ENCODE measurements around the gene TSPAN31.

Gene TSPAN31

GRCh38 chr12:57735198-57735855 is 9.5 kb upstream of the TSPAN31 start:
- DNase-seq (ENCODE audit: low read depth in 2 of 2, low spot score in 1 of 2): no peak

- no peak for DNase-seq (ENCODE audit: low read depth in 2 of 2, low spot score in 1 of 2)
Observed at GRCh38 chr12:57735952-57736740, 8.7 kb upstream of the TSPAN31 start.

DNA sequence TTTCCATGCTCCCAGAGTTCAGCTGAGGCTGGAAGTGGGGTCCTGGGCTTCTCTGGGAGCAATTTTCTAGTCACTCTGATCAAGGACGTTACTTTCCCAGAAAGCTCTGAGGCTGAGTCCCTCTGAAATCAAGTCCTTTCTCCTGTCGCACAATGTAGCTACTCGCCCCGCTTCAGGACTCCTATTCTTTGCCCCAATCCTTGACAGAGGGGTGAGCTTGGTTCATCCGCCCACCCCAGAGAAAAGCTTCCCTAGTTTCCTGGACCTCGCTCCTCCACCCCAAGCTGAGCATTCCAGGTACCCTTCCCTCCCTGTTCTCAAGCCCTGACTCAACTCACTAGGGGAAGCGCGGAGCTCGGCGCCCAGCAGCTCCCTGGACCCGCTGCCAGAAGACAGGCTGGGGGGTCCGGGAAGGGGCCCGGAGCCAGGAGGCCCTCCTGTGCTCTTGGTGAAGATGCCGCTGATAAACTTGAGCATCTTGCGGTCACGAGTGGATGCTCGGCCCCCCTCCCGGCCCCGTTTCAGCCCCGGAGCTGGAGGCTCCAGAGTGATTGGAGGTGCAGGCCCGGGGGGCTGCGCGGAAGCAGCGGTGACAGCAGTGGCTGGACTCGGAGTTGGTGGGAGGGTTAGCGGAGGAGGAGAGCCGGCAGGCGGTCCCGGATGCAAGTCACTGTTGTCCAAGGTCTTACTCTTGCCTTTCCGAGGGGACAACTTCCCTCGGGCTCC is 7.9 kb upstream of the TSPAN31 start:
- DNase-seq (ENCODE audit: low read depth in 2 of 2, low spot score in 1 of 2): no peak

GRCh38 chr12:57737467-57738460 is 7.1 kb upstream of the TSPAN31 start:
- no peak for DNase-seq (ENCODE audit: low read depth in 2 of 2, low spot score in 1 of 2)

- DNase-seq (ENCODE audit: low read depth in 2 of 2, low spot score in 1 of 2): no peak
Observed at GRCh38 chr12:57738661-57739237, 6.1 kb upstream of the TSPAN31 start, which contains the start of gene AGAP2. TSS of gene AGAP2 (minus strand) at chr12:57738742. CDS start at chr12:57738246, 496 bp downstream.

DNA sequence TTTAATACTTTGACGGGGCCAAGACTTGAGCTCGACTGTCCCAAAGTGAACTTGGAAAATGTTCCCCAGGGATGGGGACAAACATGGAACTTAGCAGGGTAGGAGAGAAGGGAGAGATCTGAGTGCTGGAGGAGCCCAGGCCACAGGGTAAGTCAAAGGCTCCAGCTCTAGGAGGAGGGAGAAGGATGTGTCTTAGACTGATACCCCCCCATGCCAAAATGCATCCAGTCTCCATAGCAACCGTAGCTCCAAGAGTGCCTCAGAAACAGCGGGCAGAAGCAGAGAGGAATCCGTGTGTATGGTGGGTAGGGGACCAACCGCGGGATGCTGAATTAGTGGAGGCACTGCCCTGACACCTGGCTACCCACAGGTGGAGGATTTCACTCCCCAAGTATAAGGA is 5.5 kb upstream of the TSPAN31 start:
- no peak for DNase-seq (ENCODE audit: low read depth in 2 of 2, low spot score in 1 of 2)

GRCh38 chr12:57739914-57740538 is 4.8 kb upstream of the TSPAN31 start:
- no peak for DNase-seq (ENCODE audit: low read depth in 2 of 2, low spot score in 1 of 2)

- peak; percentile 42 to 63 for DNase-seq (ENCODE audit: low read depth in 2 of 2, low spot score in 1 of 2)
Observed at GRCh38 chr12:57740656-57741412, 4.0 kb upstream of the TSPAN31 start.

DNA sequence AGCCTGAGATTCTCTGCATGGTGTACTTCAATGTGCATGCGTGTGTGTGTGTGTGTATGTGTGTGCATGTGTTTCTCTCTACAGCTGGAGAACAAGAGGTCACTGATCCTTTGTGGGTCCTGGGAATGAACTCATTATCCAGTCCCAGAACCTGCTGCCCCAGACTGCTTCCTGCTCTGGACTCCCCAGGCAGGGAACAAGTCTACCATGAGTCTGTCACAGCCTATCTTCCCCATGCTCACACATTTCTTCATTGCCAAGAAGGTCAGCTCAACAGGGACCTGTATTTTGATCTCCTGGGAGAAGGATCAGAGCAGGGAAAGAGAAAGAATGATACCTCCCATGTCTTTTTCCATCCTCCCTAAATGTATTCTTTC is 3.4 kb upstream of the TSPAN31 start:
- DNase-seq (ENCODE audit: low read depth in 2 of 2, low spot score in 1 of 2): no peak

GRCh38 chr12:57741844-57742738 is 2.7 kb upstream of the TSPAN31 start:
- peak; percentile 58 to 68 for DNase-seq (ENCODE audit: low read depth in 2 of 2, low spot score in 1 of 2)

- DNase-seq (ENCODE audit: low read depth in 2 of 2, low spot score in 1 of 2): no peak
Observed at GRCh38 chr12:57743769-57744168, 1.1 kb upstream of the TSPAN31 start.

- DNase-seq (ENCODE audit: low read depth in 2 of 2, low spot score in 1 of 2): peak in 1 of 2 donors; percentile 56
Observed at GRCh38 chr12:57744194-57744776, 554 bp upstream of the TSPAN31 start.

GRCh38 chr12:57745485-57745881 is 644 bp downstream of the TSPAN31 start:
- DNase-seq (ENCODE audit: low read depth in 2 of 2, low spot score in 1 of 2): no peak

DNA sequence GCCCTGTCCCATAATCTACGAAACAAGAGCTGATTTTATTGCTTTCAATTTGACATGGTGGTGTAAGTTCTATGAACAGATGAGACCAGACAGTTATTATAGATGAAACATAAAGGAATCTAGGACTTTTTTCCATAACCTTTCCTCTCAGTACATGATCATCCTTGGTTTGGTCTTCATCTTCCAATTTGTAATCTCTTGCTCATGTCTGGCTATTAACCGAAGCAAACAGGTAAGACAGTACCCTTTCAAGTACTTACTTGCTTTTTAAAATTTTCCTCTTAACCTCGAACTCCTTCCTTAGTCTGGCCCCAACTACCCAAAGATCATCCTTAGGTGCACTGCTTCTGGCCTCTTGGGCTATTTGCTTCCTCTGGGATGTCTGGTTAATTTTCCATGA is 1.2 kb downstream of the TSPAN31 start:
- DNase-seq (ENCODE audit: low read depth in 2 of 2, low spot score in 1 of 2): no peak

- DNase-seq (ENCODE audit: low read depth in 2 of 2, low spot score in 1 of 2): no peak
Observed at GRCh38 chr12:57749061-57749460, 4.2 kb downstream of the TSPAN31 start.

DNA sequence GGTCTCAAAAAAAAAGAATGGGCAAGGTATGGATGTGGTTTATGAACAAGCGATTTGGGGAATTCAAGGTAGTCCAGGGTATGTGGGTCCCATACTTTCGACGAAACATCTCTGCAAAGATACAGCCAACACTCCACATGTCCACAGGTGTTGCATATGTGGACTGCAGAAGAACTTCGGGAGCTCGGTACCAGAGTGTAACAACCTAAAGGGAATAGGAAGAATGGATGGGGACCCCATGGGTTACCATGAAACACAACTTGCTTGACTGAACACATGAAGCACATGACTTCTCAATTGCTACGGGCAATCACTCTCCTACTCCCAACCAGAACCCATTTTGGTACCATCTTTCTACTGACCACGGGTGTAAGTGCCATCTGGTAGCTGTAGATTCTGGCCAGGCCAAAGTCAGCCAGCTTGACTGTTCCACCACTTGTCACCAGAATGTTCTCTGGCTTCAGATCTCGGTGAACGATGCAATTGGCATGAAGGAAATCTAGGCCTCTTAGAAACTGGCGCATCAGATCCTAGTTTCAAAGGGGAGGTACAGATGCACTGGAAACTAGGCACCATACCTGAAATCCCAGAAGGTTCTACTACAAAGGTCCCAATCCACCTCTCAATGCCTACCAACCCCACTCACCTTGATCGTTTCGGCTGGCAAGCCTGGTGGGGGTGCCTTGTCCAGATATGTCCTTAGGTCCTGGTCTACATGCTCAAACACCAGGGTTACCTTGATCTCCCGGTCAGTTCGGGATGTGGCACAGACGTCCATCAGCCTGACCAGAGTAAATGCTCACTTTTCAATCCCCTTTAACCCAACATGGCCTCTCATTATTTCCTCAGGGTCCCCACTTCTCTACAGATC is 6.0 kb downstream of the TSPAN31 start:
- no peak for DNase-seq (ENCODE audit: low read depth in 2 of 2, low spot score in 1 of 2)

DNA sequence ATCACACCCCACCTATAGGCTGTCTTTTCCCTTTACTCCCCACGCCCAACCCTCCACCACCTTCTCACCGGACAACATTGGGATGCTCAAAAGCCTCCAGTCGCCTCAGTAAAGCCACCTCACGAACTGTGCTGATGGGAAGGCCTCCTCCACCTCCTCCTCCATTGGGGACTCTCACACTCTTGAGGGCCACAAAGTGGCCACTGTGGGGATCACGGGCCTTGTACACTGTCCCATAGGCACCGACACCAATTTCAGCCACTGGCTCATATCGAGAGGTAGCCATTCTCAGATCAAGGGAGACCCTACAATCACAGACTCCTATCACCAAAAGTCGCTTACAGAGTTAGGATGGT is 6.6 kb downstream of the TSPAN31 start:
- DNase-seq (ENCODE audit: low read depth in 2 of 2, low spot score in 1 of 2): no peak

All from stimulated activated CD8-positive, alpha-beta memory T cell treated with anti-CD3 and anti-CD28 coated beads, Interleukin-4, amount 100 ng/mL, for 4 hours (primary cell).